HG03280 (cell line): ENCODE results near the gene TPD52L1.

Experiments
- ATAC-seq: cut with Tn5 transposase; IDR thresholded peaks from one replicate; pipeline ENCODE4 v1.9.1; 2021; ENCODE audit warnings: mild to moderate bottlenecking, moderate library complexity; ENCODE audit not compliant: unreplicated experiment

The TPD52L1 gene

DNA sequence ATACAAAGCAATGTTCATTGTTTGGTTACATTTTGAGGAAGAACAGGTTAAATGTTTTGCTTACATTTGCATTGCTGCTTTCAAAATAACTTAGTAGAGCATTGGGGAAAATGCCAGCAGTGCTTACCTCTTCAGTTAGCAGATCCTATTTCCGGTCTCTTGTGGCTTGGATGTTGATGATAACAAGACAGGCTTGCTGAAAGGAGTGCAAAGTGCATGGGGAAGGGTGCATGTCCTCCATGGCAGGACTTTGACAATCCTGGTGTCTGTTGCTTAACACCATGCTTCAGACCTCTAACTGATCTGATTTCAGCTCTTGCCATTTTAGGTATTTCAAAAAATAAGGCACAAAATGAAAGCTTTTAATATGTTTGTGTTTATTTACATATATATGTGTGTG, 21.1 kb downstream of the TPD52L1 start:
- no peak for ATAC-seq

DNA sequence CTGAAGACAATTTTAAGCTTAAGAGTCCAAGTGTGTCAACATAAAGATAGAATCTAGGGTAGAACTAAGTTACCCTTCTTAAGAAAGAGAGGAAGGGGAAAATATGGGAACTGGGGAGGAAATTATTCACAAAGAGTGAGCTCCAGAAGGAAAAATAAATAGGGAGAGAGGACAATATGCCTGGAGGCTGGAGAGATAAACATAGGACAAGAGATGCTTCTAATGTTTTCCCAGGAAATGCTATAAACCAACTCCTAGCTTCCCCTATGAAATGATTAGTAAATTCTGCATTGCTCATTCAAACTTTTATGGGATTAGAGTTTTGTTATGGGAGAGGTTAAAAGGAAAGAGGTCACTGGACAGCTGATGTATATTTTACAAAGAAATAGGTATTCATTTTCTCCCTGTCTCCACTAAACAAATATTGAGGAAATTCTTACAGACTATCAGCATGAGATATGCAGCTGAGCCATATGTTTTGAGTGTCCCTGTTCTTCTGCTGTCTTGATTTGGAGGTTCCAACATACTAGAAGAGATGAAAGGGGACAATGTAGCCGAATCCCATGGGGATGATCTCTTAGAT, 22.0 kb downstream of the TPD52L1 start:
- ATAC-seq = no peak

GRCh38 chr6:125182237-125183008, 28.9 kb downstream of the TPD52L1 start:
- no peak for ATAC-seq

- no peak for ATAC-seq
Measured at GRCh38 chr6:125183391-125183790, 29.8 kb downstream of the TPD52L1 start.

DNA sequence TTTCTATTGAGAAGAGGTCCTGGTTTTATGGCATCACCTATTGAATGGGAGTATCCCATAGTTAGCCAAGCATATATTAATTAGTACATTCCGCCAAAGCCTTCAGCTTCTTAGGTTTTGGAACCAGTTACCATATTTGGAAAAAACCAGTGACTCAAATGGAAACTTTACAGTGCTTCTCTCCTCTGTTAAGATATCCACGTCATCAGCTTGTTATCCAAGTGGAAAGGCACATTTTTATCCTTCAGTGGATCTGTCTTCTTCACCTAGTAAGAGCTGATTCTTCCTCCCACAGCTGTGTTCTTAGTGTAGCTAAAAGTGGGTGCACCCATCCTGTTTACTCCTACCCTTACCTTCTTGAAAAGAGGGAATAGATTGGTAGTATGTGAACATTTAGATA, 34.5 kb downstream of the TPD52L1 start:
- ATAC-seq = no peak

DNA sequence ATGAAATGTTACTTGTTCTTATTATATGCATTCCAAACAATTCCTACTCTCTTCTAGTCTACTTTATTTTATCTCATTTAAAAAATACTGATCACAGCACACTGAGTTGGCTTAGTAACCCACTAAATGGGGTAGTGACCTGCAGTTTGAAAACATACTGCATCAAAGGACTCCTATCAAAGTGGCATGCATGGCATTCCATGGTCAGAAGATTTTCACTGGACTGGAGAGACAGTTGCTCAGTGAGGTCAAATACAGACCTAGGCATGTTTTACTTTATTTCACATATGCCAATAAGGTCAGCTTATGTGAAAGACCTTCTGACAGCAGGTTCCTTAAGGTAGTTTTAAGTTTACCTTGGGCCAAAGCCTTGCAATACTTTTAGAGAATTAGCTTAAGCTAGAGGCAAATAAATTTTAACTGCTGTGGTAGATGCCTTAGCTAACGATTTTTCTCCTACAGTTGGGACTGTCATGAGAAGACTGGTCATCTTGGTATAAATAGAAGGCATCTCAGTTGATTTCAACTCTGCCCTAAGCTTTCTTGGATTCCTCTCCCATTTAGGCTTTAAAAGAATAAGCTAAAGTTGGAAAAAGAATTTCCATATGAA, 35.1 kb downstream of the TPD52L1 start:
- no peak for ATAC-seq

- no peak for ATAC-seq
Measured at GRCh38 chr6:125189494-125189893, 35.9 kb downstream of the TPD52L1 start.

DNA sequence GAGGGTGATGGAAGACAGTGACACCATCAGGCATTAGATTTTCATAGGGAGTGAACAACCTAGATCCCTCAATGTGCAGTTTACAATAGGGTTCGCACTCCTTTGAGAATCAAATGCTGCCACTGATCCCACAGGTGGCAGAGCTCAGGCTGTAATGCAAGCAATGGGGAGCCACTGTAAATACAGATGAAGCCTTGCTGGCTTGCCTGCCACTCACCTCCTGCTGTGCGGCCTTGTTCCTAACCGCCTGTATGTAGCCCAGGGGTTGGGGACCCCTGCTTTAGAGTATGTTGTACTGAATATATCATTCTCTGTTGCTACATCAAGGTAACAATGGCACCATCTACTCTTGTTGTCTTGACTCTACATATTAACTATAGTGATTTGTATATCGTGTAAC, 37.1 kb downstream of the TPD52L1 start:
- no peak for ATAC-seq

DNA sequence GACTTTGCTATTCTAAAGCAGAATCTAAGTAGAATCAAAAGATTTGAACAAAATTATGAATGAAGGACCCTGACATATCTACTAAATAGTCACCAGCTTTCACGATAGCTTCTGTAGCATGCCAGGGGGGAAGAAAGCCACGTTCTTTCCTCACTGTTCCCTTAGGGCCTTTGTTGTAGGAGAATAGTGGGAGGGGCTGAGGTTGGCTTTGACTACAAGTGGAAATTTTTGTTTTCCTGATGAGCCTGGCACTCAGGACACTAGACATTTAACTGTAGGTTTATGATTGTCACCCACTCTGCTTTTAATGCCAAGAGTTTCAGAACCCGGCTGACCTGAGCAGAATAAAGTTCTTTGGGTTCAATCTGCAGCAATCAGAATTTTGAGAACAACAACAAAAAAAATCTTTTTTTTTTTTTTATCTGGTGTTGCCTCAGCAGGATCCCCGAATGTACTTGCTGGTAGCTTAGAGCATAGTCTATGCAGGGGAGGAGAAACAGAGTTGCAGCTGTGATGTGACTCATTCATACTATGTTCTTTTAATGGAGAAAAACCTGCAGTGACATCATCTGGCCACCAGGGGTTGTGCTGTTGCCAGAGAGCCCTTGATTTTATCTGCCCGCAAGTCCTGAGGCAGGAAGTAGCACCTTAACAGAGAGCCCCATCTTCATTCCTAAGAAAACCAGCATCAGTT, 38.5 kb downstream of the TPD52L1 start:
- peak; percentile 97 for ATAC-seq

DNA sequence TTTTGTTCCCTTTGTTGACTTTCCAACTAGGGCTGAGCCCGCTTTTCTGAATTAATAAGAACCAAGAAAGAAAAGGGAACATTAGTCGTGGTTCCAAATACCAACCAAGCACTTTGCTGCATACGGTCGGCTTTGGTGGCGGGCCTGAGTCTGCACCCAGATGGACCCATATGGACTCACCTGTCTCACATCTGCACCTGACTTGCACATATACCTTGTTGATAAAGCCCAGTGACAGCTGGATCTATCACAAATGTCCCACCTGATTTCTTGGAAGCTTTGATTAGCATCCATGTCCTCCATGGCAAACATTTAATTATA, 39.0 kb downstream of the TPD52L1 start:
- no peak for ATAC-seq

DNA sequence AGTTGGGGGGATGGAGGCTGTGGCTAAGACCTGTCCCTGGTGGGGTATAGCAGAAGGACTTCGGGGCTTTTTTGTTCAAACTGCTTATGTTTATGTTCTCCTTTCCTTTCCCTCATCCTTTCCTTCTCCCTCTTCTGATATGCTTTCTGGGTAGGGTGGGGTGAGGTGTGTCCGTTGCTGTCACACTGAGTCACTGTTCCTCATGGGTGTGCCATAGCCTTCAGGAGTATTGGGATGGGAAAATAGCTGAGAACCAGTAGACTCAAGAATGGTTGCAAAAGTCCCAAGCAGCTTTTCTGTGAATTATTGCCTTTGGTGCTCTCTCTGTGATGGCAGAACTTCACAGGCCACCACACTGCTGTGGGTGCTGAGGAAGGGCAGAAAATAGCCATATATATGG, 39.6 kb downstream of the TPD52L1 start:
- no peak for ATAC-seq

GRCh38 chr6:125194941-125195340, 41.4 kb downstream of the TPD52L1 start:
- ATAC-seq = no peak

DNA sequence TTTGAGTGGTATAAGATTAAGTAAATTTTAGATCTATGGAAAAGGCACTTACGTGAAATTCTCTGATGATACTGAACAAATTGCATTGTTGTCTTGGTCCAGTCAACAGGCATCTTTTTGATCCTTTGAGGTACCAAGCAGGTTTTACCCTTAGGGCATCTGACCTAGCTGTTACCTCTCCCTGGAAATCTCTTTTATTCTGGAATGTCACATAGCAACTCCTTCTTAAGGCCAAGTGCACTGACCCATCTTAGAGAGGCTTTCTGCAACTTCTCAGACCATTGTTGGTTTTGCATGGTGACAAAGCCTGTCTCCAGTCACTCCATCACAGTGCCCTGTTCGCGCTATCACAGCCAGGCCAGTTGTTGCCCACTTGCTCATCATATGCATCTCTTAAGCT, 42.0 kb downstream of the TPD52L1 start:
- ATAC-seq = no peak

DNA sequence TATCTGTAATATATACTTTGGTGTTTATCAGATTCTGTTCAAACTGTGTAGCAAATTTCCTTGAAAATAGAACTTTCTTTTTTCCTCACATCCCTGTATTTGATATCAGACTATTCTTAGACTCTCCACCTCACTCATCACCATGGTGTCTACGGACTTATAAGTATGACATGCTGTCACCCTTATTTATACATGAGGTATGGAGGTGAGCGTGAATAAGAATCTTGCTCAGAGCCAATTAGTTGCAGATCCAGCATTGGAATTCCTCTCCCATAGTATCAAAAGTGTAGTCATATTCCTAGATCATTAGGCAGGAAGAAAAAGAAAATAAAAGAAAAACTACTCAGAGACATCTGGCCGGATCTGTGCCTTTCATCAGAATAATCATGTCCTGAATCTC, 43.0 kb downstream of the TPD52L1 start:
- no peak for ATAC-seq

GRCh38 chr6:125197795-125198269, 44.3 kb downstream of the TPD52L1 start:
- ATAC-seq = no peak

- ATAC-seq = no peak
Measured at GRCh38 chr6:125198398-125198937, 44.9 kb downstream of the TPD52L1 start.

DNA sequence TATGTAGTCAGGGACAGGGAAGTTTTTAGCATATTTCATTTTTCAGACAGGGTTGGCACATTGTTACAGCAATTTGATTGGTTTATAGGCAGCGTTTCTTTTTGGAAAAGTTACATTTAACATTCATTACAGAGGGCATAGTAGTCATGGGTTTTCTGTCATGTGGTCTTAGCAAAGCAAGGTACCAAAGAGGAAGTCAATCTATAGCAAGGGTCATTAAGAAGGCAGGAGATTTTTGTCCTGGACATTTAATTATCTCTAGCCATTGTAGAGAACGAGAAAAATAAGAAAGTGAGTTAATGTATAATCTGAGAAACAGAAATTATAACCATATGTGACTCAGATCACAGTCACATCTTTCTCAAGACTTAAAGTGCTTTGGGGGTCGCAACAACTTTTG, 47.4 kb downstream of the TPD52L1 start:
- no peak for ATAC-seq

- no peak for ATAC-seq
Measured at GRCh38 chr6:125201961-125202729, 48.6 kb downstream of the TPD52L1 start.

GRCh38 chr6:125203395-125203794, 49.8 kb downstream of the TPD52L1 start:
- no peak for ATAC-seq

DNA sequence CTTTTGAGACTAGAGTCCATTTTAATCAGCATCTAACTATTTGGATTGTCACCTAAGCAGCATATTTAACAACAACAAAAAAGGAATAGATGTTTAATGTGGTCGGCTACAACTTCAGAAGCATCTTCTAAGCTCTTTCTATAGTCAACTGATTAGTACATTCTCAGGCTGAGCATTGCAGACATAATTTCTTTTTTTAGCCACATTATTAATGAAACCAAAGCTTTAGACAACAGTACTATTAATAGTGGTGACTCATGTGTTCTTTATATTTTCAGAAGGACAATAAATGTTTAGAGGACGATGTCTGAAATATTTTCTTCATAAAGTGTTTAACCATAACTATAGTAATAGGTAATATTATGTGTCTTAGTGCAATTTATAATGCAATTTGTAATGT, 52.4 kb downstream of the TPD52L1 start:
- ATAC-seq = no peak

GRCh38 chr6:125206389-125206788, 52.8 kb downstream of the TPD52L1 start:
- no peak for ATAC-seq
